Measurements from ENCODE around the gene PHKB. TPM values are rescaled to one million over a fixed set of nuclear protein-coding genes. Genes with fewer than 3 reads are reported as not detected.
A peak's percentile ranks its signal among the peaks of the same experiment; 100 is the strongest.
"Not testable (repeated sequence)": the region's sequence is repeated elsewhere in the genome, so short reads cannot be mapped to it uniquely, and the experiment has no call there.

PHKB gene
- total RNA-seq, result 10 to 100 TPM; 28.5 to 39.5 TPM

DNA sequence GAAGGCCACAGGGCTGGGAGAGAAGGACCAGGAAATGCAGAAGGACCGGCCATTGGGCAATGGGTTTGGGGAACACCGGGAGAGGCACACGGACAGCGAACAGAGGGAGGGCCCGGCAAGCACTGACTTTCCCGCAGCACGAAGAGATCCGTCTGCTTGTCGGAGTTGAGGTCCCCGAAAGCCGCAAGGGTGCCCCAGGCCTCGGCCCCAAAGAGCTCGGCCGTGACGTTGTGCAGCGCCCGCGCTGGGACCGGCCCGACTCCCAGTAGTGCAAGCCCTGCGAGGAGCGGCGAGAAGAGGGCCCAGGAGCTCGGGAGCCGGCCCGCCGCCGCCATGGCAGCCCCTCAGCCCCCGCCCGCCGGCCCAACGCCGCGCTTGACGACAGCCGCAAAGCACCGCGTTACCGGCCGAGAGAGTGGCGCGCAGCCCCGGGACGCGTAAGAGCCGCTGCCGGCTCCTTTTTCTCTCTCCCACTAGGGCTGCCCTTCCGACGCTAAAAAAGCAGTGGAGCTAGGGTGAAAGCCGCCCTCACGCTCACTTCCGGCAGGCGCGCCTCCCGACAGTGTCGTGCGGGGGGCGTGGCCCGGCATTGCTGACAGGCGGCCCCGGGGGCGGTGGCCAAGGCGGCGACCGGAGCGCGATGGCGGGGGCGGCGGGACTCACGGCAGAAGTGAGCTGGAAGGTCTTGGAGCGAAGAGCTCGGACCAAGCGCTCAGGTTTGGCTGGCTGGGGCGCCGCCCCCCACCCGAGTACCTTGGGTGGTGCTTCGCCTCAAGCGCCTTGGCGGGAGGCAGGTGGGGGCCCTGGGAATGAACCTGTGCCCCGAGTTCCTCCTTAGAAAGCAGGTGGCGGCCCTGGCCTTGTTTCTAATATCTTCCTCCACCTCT, at the start of gene PHKB, which contains the start of gene ITFG1:
Gene PHKB, plus strand, starts transcription at position 621 of the 887 bp plus-strand sequence. Its CDS starts 20 bp downstream, at position 641.
Gene ITFG1, minus strand, starts transcription at position 353 of the 887 bp plus-strand sequence. Its CDS starts 18 bp downstream, at position 335.
- H3K9me3 Mint-ChIP-seq, result no peaks in the 10 kb centered on the region
- peaks cover 6 to 15% of the 10 kb centered on the region in 2 donors for H3K36me3 Mint-ChIP-seq (ENCODE audit: insufficient read depth in 2 of 2)

GRCh38 chr16:47413041-47413440, 48.1 kb upstream of the PHKB start:
- Mint-ChIP-seq H3K4me3 (no peak overlapping the region), H3K27ac (no peak overlapping the region), H3K4me1 (ENCODE audit: low read depth) (no peaks in the 10 kb centered on the region), H3K9me3 (peaks cover 0 to 2% of the 10 kb centered on the region in 2 donors), H3K36me3 (ENCODE audit: insufficient read depth in 2 of 2) (peaks cover 0 to 3% of the 10 kb centered on the region in 2 donors), H3K27me3 (ENCODE audit: low read depth) (no peaks in the 10 kb centered on the region)
- no peak for ATAC-seq (replicated peaks in 1 of 2)
- DNase-seq, result no peak

More for the DNA sequence above, at the start of gene PHKB, which contains the start of gene ITFG1:
- H3K4me1 Mint-ChIP-seq (ENCODE audit: low read depth), result peaks cover 62% of the 10 kb centered on the region
- ATAC-seq (replicated peaks in 1 of 2) (peak; percentile 88 to 92), DNase-seq (peak; percentile 97 to 98)
- H3K27ac Mint-ChIP-seq, result peak within 1 kb of the TSS; percentile 99
- H3K27me3 Mint-ChIP-seq (ENCODE audit: low read depth), result no peaks in the 10 kb centered on the region
- peak within 1 kb of the TSS; percentile 91 to 95 for H3K4me3 Mint-ChIP-seq

DNA sequence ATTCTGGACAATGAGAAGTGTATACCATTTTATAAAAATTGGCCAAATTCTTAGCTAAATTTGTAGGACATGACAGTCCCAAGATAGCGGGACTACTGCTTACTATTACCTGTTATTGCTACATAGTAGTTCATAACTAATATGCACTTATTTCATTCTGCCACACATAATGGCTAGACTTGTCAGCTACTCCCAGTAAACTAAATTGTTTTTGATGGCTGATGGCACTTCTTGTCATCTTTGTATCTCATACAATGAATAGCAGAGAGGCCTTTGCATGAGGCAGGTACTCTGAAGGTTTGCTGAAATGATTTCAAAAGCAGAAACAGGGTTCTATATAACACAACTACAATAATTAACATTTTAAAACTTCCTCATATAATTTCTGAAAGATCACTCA, 44.3 kb upstream of the PHKB start:
- H3K36me3 Mint-ChIP-seq (ENCODE audit: insufficient read depth in 2 of 2), result peaks cover 0 to 5% of the 10 kb centered on the region in 2 donors
- ATAC-seq (replicated peaks in 1 of 2) (no peak), DNase-seq (no peak)
- no peak overlapping the region for H3K4me3 Mint-ChIP-seq
- no peaks in the 10 kb centered on the region for H3K4me1 Mint-ChIP-seq (ENCODE audit: low read depth)
- H3K27me3 Mint-ChIP-seq (ENCODE audit: low read depth), result no peaks in the 10 kb centered on the region
- no peak overlapping the region for H3K27ac Mint-ChIP-seq
- peaks cover 0 to under 1% of the 10 kb centered on the region in 2 donors for H3K9me3 Mint-ChIP-seq

- DNase-seq (no peak), ATAC-seq (replicated peaks in 1 of 2) (no peak)
- peaks cover 7 to 11% of the 10 kb centered on the region in 2 donors for H3K36me3 Mint-ChIP-seq (ENCODE audit: insufficient read depth in 2 of 2)
Observed at GRCh38 chr16:47424846-47425245, 36.3 kb upstream of the PHKB start.

GRCh38 chr16:47426806-47427205, 34.3 kb upstream of the PHKB start:
- DNase-seq (no peak), ATAC-seq (replicated peaks in 1 of 2) (no peak)
- Mint-ChIP-seq H3K36me3 (ENCODE audit: insufficient read depth in 2 of 2) (peaks cover 7 to 11% of the 10 kb centered on the region in 2 donors), H3K4me3 (no peak overlapping the region), H3K27me3 (ENCODE audit: low read depth) (no peaks in the 10 kb centered on the region), H3K4me1 (ENCODE audit: low read depth) (peaks cover 2% of the 10 kb centered on the region), H3K27ac (no peak overlapping the region), H3K9me3 (peaks cover 0 to 2% of the 10 kb centered on the region in 2 donors)

More at GRCh38 chr16:47424846-47425245, 36.3 kb upstream of the PHKB start:
- Mint-ChIP-seq H3K27ac (no peak overlapping the region), H3K4me3 (no peak overlapping the region), H3K4me1 (ENCODE audit: low read depth) (no peaks in the 10 kb centered on the region), H3K27me3 (ENCODE audit: low read depth) (no peaks in the 10 kb centered on the region), H3K9me3 (peaks cover 0 to 2% of the 10 kb centered on the region in 2 donors)

DNA sequence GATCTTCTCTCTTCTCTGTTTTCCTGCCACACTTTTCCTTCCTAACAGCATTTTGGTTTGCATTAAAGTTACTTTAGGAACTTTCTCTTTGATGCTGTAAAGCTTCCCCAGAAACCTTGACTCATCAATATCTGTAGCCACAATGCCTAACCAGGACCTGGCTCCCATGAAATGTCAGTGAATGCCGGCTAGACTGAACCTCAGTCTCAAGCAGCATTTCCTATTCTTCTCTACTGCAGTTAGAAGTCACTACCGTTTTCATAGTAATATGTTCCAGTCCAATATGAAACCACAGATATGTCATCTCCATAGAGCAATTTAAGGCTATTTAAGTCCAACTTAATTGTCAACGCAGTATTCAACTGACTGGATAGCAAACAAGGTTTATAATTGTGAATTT, 29.2 kb upstream of the PHKB start:
- Mint-ChIP-seq H3K36me3 (ENCODE audit: insufficient read depth in 2 of 2) (peaks cover 0 to 8% of the 10 kb centered on the region in 2 donors), H3K4me3 (no peak overlapping the region), H3K4me1 (ENCODE audit: low read depth) (peaks cover 20% of the 10 kb centered on the region), H3K27ac (no peak overlapping the region), H3K27me3 (ENCODE audit: low read depth) (no peaks in the 10 kb centered on the region), H3K9me3 (no peaks in the 10 kb centered on the region)
- ATAC-seq (replicated peaks in 1 of 2), result no peak
- DNase-seq, result no peak

DNA sequence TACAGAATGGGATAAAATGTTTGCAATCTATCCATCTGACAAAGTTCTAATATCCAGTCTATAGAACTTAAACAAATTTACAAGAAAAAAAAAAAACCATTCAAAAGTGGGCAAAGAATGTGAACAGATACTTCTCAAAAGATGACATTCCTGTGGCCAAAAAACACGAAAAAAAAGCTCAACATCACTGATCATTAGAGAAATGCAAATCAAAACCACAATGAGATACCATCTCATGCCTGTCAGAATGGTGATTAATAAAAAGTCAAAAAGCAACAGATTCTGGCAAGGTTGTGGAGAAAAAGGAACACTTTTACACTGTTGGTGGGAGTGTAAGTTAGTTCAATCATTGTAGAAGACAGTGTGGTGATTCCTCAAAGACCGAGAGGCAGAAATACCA, 26.9 kb upstream of the PHKB start:
- H3K4me1 Mint-ChIP-seq (ENCODE audit: low read depth), result peaks cover 22% of the 10 kb centered on the region
- not testable (repeated sequence) for ATAC-seq (replicated peaks in 1 of 2); H3K9me3 Mint-ChIP-seq; H3K4me3 Mint-ChIP-seq; DNase-seq; H3K27me3 Mint-ChIP-seq (ENCODE audit: low read depth); H3K36me3 Mint-ChIP-seq (ENCODE audit: insufficient read depth in 2 of 2); H3K27ac Mint-ChIP-seq

DNA sequence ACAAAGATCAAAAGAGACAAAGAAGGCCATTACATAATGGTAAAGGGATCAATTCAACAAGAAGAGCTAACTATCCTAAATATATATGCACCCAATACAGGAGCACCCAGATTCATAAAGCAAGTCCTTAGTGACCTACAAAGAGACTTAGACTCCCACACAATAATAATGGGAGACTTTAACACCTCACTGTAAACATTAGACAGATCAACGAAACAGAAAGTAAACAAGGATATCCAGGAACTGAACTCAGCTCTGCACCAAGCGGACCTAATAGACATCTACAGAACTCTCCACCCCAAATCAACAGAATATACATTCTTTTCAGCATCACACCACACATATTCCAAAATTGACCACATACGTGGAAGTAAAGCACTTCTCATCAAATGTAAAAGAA, 21.1 kb upstream of the PHKB start:
- not testable (repeated sequence) for DNase-seq; H3K4me3 Mint-ChIP-seq; H3K27ac Mint-ChIP-seq; H3K9me3 Mint-ChIP-seq; H3K27me3 Mint-ChIP-seq (ENCODE audit: low read depth); ATAC-seq (replicated peaks in 1 of 2)
- H3K36me3 Mint-ChIP-seq (ENCODE audit: insufficient read depth in 2 of 2), result peaks cover 11 to 25% of the 10 kb centered on the region in 2 donors
- H3K4me1 Mint-ChIP-seq (ENCODE audit: low read depth), result peaks cover 15% of the 10 kb centered on the region

DNA sequence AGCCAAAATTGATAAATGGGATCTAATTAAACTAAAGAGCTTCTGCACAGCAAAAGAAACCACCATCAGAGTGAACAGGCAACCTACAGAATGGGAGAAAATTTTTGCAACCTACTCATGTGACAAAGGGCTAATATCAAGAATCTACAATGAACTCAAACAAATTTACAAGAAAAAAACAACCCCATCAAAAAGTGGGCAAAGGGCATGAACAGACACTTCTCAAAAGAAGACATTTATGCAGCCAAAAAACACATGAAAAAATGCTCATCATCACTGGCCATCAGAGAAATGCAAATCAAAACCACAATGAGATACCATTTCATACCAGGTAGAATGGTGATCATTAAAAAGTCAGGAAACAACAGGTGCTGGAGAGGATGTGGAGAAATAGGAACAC, 18.2 kb upstream of the PHKB start:
- Mint-ChIP-seq H3K4me1 (ENCODE audit: low read depth) (peaks cover 10% of the 10 kb centered on the region), H3K36me3 (ENCODE audit: insufficient read depth in 2 of 2) (peaks cover 11 to 20% of the 10 kb centered on the region in 2 donors)
- not testable (repeated sequence) for H3K4me3 Mint-ChIP-seq; H3K27me3 Mint-ChIP-seq (ENCODE audit: low read depth); H3K9me3 Mint-ChIP-seq; DNase-seq; ATAC-seq (replicated peaks in 1 of 2); H3K27ac Mint-ChIP-seq

DNA sequence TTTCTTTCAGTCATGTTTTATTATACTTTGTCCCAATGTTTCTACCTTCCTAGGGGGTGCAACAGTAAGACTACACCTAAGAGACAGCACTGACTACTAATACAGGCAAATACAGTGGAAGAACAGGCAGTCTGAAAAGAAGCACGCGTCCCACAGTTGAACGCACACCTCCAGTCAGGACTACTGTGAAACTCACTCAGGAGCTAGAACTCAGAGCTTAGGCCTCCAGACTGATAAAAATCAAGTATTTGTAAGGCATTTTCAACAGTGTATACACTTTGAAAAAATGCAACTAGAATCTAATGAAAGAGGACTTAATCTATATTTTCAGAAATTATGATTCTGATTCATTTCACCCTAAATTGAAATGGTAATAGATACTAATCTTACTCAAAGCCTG, 14.7 kb upstream of the PHKB start:
- H3K4me3 Mint-ChIP-seq, result no peak overlapping the region
- no peak overlapping the region for H3K27ac Mint-ChIP-seq
- H3K27me3 Mint-ChIP-seq (ENCODE audit: low read depth), result no peaks in the 10 kb centered on the region
- no peaks in the 10 kb centered on the region for H3K4me1 Mint-ChIP-seq (ENCODE audit: low read depth)
- ATAC-seq (replicated peaks in 1 of 2), result no peak
- no peak for DNase-seq
- peaks cover 6 to 12% of the 10 kb centered on the region in 2 donors for H3K36me3 Mint-ChIP-seq (ENCODE audit: insufficient read depth in 2 of 2)
- peaks cover 0 to 3% of the 10 kb centered on the region in 2 donors for H3K9me3 Mint-ChIP-seq

- no peaks in the 10 kb centered on the region for H3K4me1 Mint-ChIP-seq (ENCODE audit: low read depth)
- H3K36me3 Mint-ChIP-seq (ENCODE audit: insufficient read depth in 2 of 2), result peaks cover 1 to 14% of the 10 kb centered on the region in 2 donors
- no peak overlapping the region for H3K4me3 Mint-ChIP-seq
- DNase-seq (no peak), ATAC-seq (replicated peaks in 1 of 2) (no peak)
- H3K27ac Mint-ChIP-seq, result no peak overlapping the region
- no peaks in the 10 kb centered on the region for H3K27me3 Mint-ChIP-seq (ENCODE audit: low read depth)
- H3K9me3 Mint-ChIP-seq, result no peaks in the 10 kb centered on the region
Observed at GRCh38 chr16:47448830-47449575, 12.1 kb upstream of the PHKB start.

DNA sequence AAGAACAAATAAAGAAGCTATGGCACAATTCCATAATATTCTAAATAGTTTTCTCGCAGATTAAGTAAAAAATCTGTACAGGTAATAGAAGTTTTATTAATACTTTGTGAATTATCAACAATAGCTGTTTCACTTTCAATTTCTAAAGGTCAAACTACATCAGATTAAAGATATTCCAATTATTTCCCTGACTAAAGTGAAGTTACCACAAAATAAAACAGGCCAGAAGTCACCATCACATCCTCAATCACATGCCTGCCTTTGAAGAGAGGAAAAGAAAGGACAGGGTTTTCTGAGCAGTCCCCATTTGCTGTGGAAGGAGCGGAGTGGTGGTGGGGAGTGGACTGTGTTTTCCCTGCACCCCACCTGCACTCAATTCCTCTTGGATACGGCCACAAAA, 11.3 kb upstream of the PHKB start:
- ATAC-seq (replicated peaks in 1 of 2) (no peak), DNase-seq (no peak)
- Mint-ChIP-seq H3K9me3 (no peaks in the 10 kb centered on the region), H3K4me3 (no peak overlapping the region), H3K36me3 (ENCODE audit: insufficient read depth in 2 of 2) (peaks cover 1 to 14% of the 10 kb centered on the region in 2 donors), H3K27ac (no peak overlapping the region), H3K4me1 (ENCODE audit: low read depth) (no peaks in the 10 kb centered on the region), H3K27me3 (ENCODE audit: low read depth) (no peaks in the 10 kb centered on the region)

DNA sequence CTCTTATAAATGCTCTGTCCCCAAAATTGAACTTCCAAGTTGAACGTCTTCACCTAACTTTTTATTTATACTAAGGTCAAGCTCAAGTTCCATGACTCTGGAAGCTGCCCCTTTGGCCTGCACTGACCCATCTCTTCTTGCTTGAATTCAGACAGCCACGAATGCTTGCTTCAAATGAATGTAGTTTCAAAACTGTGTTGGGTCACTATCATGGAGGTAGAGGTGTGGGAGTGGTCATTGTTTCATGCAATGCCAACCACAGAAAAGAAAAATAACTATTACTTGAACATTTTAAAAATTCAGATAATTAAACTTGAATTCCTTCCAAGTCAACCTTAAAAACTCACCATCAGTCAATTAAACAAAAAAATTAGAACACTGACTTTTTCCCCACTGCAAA, 2.8 kb upstream of the PHKB start:
- no peak for ATAC-seq (replicated peaks in 1 of 2)
- Mint-ChIP-seq H3K4me1 (ENCODE audit: low read depth) (peaks cover 40% of the 10 kb centered on the region), H3K27ac (peak overlapping the region; percentile 24)

More for the DNA sequence above, 2.8 kb upstream of the PHKB start:
- Mint-ChIP-seq H3K36me3 (ENCODE audit: insufficient read depth in 2 of 2) (peaks cover 7 to 20% of the 10 kb centered on the region in 2 donors), H3K27me3 (ENCODE audit: low read depth) (no peaks in the 10 kb centered on the region), H3K4me3 (no peak overlapping the region), H3K9me3 (no peaks in the 10 kb centered on the region)
- no peak for DNase-seq

All from activated T-cell treated with anti-CD3 and anti-CD28 coated beads, Interleukin-2, amount 50 U/mL, for 72 hours (primary cell).